ENCODE data around the gene SLF2. TPM values are rescaled to one million over a fixed set of nuclear protein-coding genes. Genes with fewer than 3 reads are reported as not detected.

The SLF2 gene
- total RNA-seq, 1 donor from 2014 or later, result 20.3 TPM

DNA sequence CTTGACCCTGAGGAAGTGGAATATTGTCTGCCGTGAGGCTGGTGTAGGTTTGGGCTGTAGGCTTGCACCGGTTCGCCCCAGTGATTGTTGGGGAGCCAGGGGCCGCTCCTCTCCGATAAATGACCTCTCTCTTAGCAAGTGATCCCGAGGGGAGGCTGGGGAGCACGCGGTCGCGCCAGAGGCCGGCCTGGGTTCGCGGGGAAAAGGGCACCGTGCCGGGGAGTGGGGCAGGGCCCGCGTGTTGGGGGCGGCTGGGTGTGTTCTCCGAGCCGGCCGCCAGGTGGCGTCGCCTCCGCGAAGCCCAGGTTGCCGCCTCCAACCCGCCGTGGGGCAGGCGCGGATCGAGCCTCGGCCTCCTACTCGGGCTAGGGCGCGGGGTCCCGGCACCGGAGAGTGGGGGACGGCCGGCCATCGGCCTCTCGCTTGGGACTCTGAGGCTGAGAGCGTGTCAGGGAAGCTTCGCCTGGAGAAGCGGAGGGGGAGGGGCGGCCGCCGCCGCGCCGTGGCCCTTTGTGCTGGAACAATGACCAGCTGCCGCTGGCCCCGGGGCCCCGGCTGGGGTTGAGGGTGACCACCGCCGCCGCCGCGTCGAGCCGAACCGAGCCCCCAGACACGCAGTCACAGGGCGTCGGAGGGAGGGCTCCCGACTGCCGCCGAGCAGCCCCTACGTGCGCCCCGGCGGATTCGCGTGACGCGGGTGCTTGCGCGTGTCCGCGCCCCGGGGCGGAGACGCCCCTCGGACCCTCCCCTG lies 86.4 kb downstream of the SLF2 start:
- H4K20me1 ChIP-seq (ENCODE audit: insufficient read depth, low read length), result peaks cover 33% of the 10 kb centered on the region
- Mint-ChIP-seq H3K4me3 (ENCODE audit: unreplicated experiment) (peak overlapping the region; percentile 88), H3K9me3 (ENCODE audit: unreplicated experiment) (peaks cover 4% of the 10 kb centered on the region), H3K36me3 (ENCODE audit: low read depth, unreplicated experiment) (peaks cover 6% of the 10 kb centered on the region), H3K27me3 (ENCODE audit: low read depth, unreplicated experiment) (no peaks in the 10 kb centered on the region), H3K4me1 (ENCODE audit: low read depth, unreplicated experiment) (peaks cover 13% of the 10 kb centered on the region), H3K27ac (ENCODE audit: unreplicated experiment) (peak overlapping the region; percentile 91)
- H3K4me3 ChIP-seq (ENCODE audit: insufficient read depth, low read depth, low read length), result peak overlapping the region; percentile 89
- TF ChIP-seq EZH2 (IDR thresholded peaks at IDR 0.05; ENCODE audit: insufficient read depth, low read length), result no peak
- TF ChIP-seq, protein P1, sequence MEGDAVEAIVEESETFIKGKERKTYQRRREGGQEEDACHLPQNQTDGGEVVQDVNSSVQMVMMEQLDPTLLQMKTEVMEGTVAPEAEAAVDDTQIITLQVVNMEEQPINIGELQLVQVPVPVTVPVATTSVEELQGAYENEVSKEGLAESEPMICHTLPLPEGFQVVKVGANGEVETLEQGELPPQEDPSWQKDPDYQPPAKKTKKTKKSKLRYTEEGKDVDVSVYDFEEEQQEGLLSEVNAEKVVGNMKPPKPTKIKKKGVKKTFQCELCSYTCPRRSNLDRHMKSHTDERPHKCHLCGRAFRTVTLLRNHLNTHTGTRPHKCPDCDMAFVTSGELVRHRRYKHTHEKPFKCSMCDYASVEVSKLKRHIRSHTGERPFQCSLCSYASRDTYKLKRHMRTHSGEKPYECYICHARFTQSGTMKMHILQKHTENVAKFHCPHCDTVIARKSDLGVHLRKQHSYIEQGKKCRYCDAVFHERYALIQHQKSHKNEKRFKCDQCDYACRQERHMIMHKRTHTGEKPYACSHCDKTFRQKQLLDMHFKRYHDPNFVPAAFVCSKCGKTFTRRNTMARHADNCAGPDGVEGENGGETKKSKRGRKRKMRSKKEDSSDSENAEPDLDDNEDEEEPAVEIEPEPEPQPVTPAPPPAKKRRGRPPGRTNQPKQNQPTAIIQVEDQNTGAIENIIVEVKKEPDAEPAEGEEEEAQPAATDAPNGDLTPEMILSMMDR (IDR thresholded peaks at IDR 0.05; ENCODE audit: insufficient read depth, low read depth, low read length), result peak; percentile 46
- peaks cover 36% of the 10 kb centered on the region for H3K4me1 ChIP-seq (ENCODE audit: insufficient read depth, low read length)
- H3K36me3 ChIP-seq (ENCODE audit: insufficient read depth, low read length), result peaks cover 6% of the 10 kb centered on the region
- H2AFZ ChIP-seq (ENCODE audit: low read depth, low read length), result peak overlapping the region; percentile 45
- H3K27ac ChIP-seq (ENCODE audit: low read depth, low read length), result peak overlapping the region; percentile 94
- H3K79me2 ChIP-seq (ENCODE audit: insufficient read depth, low read length), result peaks cover 50% of the 10 kb centered on the region
- DNase-seq (ENCODE audit: low read depth) (peak; percentile 54), FAIRE-seq (no peak)
- no peaks in the 10 kb centered on the region for H3K9me3 ChIP-seq (ENCODE audit: insufficient read depth, low read depth, low read length)
- peak overlapping the region; percentile 94 for H3K9ac ChIP-seq (ENCODE audit: low read length)
- no peaks in the 10 kb centered on the region for H3K27me3 ChIP-seq (ENCODE audit: insufficient read depth, low read length)
- peak overlapping the region; percentile 93 for H3K4me2 ChIP-seq (ENCODE audit: low read length)

DNA sequence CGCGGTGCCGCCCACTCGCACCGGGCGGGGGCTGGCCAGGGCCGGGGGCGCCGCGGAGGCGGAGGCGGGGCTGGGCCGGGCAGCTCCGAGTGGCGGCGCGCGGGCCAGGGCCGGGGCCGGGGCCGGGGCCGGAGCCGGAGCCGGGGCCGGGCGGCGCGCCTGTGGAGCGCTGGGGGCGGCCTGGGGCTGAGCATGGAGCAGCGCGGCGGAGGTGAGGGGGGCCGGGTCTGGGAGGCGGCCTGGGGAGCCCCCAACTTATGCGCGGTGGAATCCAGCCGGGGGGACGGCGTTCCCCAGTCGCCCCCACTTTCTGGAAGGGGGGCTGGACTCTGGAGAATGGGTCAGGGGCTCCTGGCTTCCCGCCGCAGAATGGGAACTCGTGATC lies 87.0 kb downstream of the SLF2 start, which contains the start of gene LZTS2:
Gene LZTS2, plus strand, starts transcription at position 67 of the 385 bp plus-strand sequence. CDS start 2,731 bp downstream, outside the sequence.
- FAIRE-seq (no peak), DNase-seq (ENCODE audit: low read depth) (no peak)
- Mint-ChIP-seq H3K4me3 (ENCODE audit: unreplicated experiment) (peak within 1 kb of the TSS; percentile 89), H3K27me3 (ENCODE audit: low read depth, unreplicated experiment) (no peaks in the 10 kb centered on the region), H3K36me3 (ENCODE audit: low read depth, unreplicated experiment) (peaks cover under 1% of the 10 kb centered on the region), H3K27ac (ENCODE audit: unreplicated experiment) (peak within 1 kb of the TSS; percentile 91), H3K4me1 (ENCODE audit: low read depth, unreplicated experiment) (peaks cover 11% of the 10 kb centered on the region), H3K9me3 (ENCODE audit: unreplicated experiment) (peaks cover 4% of the 10 kb centered on the region)
- peak within 1 kb of the TSS; percentile 89 for H3K4me3 ChIP-seq (ENCODE audit: insufficient read depth, low read depth, low read length)
- no peaks in the 10 kb centered on the region for H3K9me3 ChIP-seq (ENCODE audit: insufficient read depth, low read depth, low read length)
- peak within 1 kb of the TSS; percentile 93 for H3K4me2 ChIP-seq (ENCODE audit: low read length)
- H3K79me2 ChIP-seq (ENCODE audit: insufficient read depth, low read length), result peaks cover 54% of the 10 kb centered on the region
- peak within 1 kb of the TSS; percentile 94 for H3K27ac ChIP-seq (ENCODE audit: low read depth, low read length)
- peaks cover 6% of the 10 kb centered on the region for H3K36me3 ChIP-seq (ENCODE audit: insufficient read depth, low read length)
- peak within 1 kb of the TSS; percentile 94 for H3K9ac ChIP-seq (ENCODE audit: low read length)
- peak within 1 kb of the TSS; percentile 84 for H2AFZ ChIP-seq (ENCODE audit: low read depth, low read length)
- H3K4me1 ChIP-seq (ENCODE audit: insufficient read depth, low read length), result peaks cover 36% of the 10 kb centered on the region
- TF ChIP-seq, protein P1 (IDR thresholded peaks at IDR 0.05; ENCODE audit: insufficient read depth, low read depth, low read length), result no peak
- TF ChIP-seq EZH2 (IDR thresholded peaks at IDR 0.05; ENCODE audit: insufficient read depth, low read length), result no peak
- H3K27me3 ChIP-seq (ENCODE audit: insufficient read depth, low read length), result no peaks in the 10 kb centered on the region
- peaks cover 38% of the 10 kb centered on the region for H4K20me1 ChIP-seq (ENCODE audit: insufficient read depth, low read length)
